ENCODE results near the gene CNTN1. TPM values are rescaled to one million over a fixed set of nuclear protein-coding genes. Genes with fewer than 3 reads are reported as not detected.
"Not testable (repeated sequence)": the region's sequence is repeated elsewhere in the genome, so short reads cannot be mapped to it uniquely, and the experiment has no call there.

Gene CNTN1
- total RNA-seq, 2 donors from 2014 or later = not detected

- Mint-ChIP-seq H3K36me3 (ENCODE audit: low read depth) (no peaks in the 10 kb centered on the region), H3K27me3 (no peaks in the 10 kb centered on the region), H3K27ac (no peak overlapping the region), H3K4me1 (no peaks in the 10 kb centered on the region), H3K4me3 (no peak overlapping the region)
- ATAC-seq (no peak), DNase-seq (no peak)
- H3K9me3 ChIP-seq (ENCODE audit: control insufficient read depth, low read length, poor library complexity, severe bottlenecking) = no peaks in the 10 kb centered on the region
These were observed 375.9 kb downstream of the CNTN1 start for GRCh38 chr12:41067941-41068645.

DNA sequence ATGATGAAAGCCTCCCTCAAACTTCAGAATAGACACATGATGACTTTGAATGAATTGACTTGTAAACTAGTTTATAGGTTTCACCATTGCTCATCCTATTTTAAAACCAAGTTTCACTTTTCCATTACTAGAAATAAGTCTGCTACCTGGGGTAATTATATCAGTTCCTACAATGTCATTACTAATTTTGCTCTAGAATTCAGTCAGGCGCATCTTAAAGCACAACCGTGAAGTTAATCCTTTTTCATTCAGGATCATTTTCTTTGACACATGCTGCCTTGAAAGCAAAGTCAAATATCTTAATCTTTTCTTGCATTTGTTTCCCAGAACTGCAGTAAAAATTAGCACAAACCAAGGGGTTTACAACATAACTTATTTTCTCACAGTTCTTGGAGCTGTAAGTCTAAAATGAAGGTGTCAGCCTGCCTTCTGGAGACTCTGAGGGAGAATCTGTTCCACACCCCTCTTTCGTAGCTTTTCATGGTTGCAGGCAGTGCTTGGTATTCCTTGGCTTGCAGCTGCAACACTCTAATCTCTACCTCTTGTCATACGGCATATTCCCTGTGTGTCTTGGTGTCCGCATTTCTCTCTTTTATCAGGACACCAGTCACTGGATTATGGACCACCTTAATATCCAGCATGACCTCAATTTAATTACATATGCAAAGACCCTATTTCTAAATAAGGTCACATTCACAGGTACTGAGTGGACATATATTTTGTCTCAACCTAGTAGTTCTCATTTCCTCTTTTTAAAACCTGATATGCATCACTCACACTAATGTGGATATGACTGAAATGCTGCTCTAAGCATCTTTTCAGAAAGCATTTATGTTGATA is 381.6 kb downstream of the CNTN1 start:
- Mint-ChIP-seq H3K4me1 (no peaks in the 10 kb centered on the region), H3K4me3 (no peak overlapping the region), H3K36me3 (ENCODE audit: low read depth) (no peaks in the 10 kb centered on the region), H3K27ac (no peak overlapping the region), H3K27me3 (no peaks in the 10 kb centered on the region)
- DNase-seq (no peak), ATAC-seq (no peak)
- H3K9me3 ChIP-seq (ENCODE audit: control insufficient read depth, low read length, poor library complexity, severe bottlenecking) = no peaks in the 10 kb centered on the region

GRCh38 chr12:41074473-41074769 is 382.2 kb downstream of the CNTN1 start:
- H3K9me3 ChIP-seq (ENCODE audit: control insufficient read depth, low read length, poor library complexity, severe bottlenecking) = no peaks in the 10 kb centered on the region
- H3K27me3 Mint-ChIP-seq = no peaks in the 10 kb centered on the region
- DNase-seq (no peak), ATAC-seq (no peak)
- no peak overlapping the region for H3K4me3 Mint-ChIP-seq
- no peaks in the 10 kb centered on the region for H3K4me1 Mint-ChIP-seq
- H3K36me3 Mint-ChIP-seq (ENCODE audit: low read depth) = no peaks in the 10 kb centered on the region
- no peak overlapping the region for H3K27ac Mint-ChIP-seq

DNA sequence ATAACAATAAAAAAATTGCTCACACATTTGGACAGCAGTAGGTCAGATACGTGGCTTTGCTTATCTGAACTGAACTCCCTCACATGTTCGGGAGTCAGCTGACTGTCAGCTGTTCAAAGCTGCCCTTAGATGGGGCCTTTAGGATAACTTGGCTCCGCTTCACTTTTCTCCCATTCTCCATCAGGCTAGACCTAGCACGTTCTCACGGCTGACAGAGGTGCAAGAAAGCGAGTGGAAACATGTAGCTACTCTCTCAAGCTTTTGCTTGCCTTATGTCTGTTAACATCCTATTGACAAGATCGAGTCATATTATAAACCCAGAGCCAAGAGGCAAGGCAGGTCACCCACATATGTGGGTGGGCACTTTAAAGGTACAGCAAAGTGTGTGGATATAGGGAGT is 383.9 kb downstream of the CNTN1 start:
- Mint-ChIP-seq H3K4me3 (no peak overlapping the region), H3K36me3 (ENCODE audit: low read depth) (no peaks in the 10 kb centered on the region), H3K27ac (no peak overlapping the region), H3K4me1 (no peaks in the 10 kb centered on the region), H3K27me3 (no peaks in the 10 kb centered on the region)
- ATAC-seq (no peak), DNase-seq (no peak)
- no peaks in the 10 kb centered on the region for H3K9me3 ChIP-seq (ENCODE audit: control insufficient read depth, low read length, poor library complexity, severe bottlenecking)

DNA sequence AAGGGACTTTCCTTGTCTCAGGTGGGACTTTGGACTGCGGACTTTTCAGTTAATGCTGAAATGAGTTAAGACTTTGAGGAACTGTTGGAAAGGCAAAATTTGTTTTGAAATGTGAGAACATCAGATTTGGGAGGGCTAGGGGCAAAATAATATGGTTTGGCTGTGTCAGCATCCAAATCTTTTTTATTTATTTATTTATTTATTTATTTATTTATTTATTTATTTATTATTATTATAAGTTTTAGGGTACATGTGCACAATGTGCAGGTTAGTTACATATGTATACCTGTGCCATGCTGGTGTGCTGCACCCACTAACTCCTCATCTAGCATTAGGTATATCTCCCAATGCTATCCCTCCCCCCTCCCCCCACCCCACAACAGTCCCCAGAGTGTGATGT is 389.0 kb downstream of the CNTN1 start:
- H3K27me3 Mint-ChIP-seq; H3K36me3 Mint-ChIP-seq (ENCODE audit: low read depth); H3K27ac Mint-ChIP-seq; H3K4me3 Mint-ChIP-seq; DNase-seq; ATAC-seq; H3K4me1 Mint-ChIP-seq; H3K9me3 ChIP-seq (ENCODE audit: control insufficient read depth, low read length, poor library complexity, severe bottlenecking): not testable (repeated sequence)

GRCh38 chr12:41089438-41089837 is 397.2 kb downstream of the CNTN1 start:
- Mint-ChIP-seq H3K36me3 (ENCODE audit: low read depth) (no peaks in the 10 kb centered on the region), H3K27ac (no peak overlapping the region), H3K4me3 (no peak overlapping the region), H3K4me1 (no peaks in the 10 kb centered on the region), H3K27me3 (no peaks in the 10 kb centered on the region)
- H3K9me3 ChIP-seq (ENCODE audit: control insufficient read depth, low read length, poor library complexity, severe bottlenecking) = no peaks in the 10 kb centered on the region
- DNase-seq (no peak), ATAC-seq (no peak)

GRCh38 chr12:41092115-41092514 is 399.9 kb downstream of the CNTN1 start:
- no peaks in the 10 kb centered on the region for H3K4me1 Mint-ChIP-seq
- no peaks in the 10 kb centered on the region for H3K27me3 Mint-ChIP-seq
- ATAC-seq (no peak), DNase-seq (no peak)
- no peaks in the 10 kb centered on the region for H3K9me3 ChIP-seq (ENCODE audit: control insufficient read depth, low read length, poor library complexity, severe bottlenecking)
- no peak overlapping the region for H3K27ac Mint-ChIP-seq
- no peaks in the 10 kb centered on the region for H3K36me3 Mint-ChIP-seq (ENCODE audit: low read depth)
- no peak overlapping the region for H3K4me3 Mint-ChIP-seq

DNA sequence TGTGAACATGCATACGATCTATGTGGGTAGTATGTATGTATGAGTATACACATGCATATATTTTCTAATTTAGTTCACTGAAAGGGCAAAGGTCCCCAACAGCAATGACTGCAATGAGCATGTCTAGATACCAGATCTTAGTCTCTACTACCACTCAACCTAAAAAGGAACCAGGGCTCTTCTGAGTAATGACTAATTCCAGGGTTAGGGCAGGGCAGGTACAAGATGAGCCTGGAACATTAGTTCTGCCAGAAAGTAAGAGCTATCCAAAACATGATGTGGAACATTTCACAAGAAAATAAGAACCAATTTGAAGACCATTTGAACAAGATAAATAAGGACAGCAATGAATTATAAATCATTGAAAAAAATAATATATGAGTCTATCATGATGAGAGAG is 404.6 kb downstream of the CNTN1 start:
- DNase-seq (no peak), ATAC-seq (no peak)
- no peak overlapping the region for H3K4me3 Mint-ChIP-seq
- no peaks in the 10 kb centered on the region for H3K27me3 Mint-ChIP-seq
- H3K27ac Mint-ChIP-seq = no peak overlapping the region
- H3K36me3 Mint-ChIP-seq (ENCODE audit: low read depth) = no peaks in the 10 kb centered on the region
- H3K9me3 ChIP-seq (ENCODE audit: control insufficient read depth, low read length, poor library complexity, severe bottlenecking) = no peaks in the 10 kb centered on the region
- no peaks in the 10 kb centered on the region for H3K4me1 Mint-ChIP-seq

DNA sequence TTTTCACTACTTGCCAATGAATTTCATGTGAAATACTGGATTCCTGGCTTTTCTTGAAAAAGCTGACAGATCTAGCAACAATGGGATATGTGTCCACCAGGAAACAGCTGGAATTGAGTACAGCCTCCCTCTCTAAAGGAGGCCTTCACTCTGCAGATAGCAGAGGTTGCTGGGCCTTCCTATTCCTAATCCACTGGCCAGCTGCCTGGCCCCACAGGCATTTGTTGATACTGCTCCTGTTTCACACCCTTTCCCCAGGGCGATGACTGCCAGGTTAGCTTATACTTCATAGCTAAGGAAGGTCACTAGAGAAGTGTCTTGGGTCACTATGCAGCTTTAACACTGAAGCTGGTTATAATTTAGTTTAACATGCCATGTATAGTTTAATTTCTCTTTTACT is 408.3 kb downstream of the CNTN1 start:
- Mint-ChIP-seq H3K27me3 (no peaks in the 10 kb centered on the region), H3K4me1 (no peaks in the 10 kb centered on the region), H3K27ac (no peak overlapping the region), H3K4me3 (no peak overlapping the region), H3K36me3 (ENCODE audit: low read depth) (no peaks in the 10 kb centered on the region)
- H3K9me3 ChIP-seq (ENCODE audit: control insufficient read depth, low read length, poor library complexity, severe bottlenecking) = no peaks in the 10 kb centered on the region
- no peak for ATAC-seq
- no peak for DNase-seq

DNA sequence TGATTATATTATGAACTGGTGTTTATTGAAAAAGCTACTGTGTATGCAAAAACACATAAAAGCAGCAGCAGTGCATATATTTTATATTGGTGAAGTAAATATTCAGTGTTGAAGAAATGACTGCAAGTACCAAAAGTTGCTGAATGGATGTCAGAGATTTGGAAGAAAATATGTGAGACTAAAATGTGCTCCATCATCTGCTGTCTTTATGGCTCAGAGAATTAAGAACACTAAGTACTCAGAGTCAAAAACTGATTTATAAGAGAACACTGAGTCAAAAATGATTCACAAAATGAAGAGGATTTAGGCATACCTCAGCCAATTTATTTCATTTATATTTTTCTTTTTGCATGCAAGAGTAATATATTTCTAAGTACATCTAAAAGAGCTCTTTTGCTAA is 409.6 kb downstream of the CNTN1 start:
- ATAC-seq (no peak), DNase-seq (no peak)
- Mint-ChIP-seq H3K4me1 (no peaks in the 10 kb centered on the region), H3K27ac (no peak overlapping the region), H3K36me3 (ENCODE audit: low read depth) (no peaks in the 10 kb centered on the region), H3K27me3 (no peaks in the 10 kb centered on the region), H3K4me3 (no peak overlapping the region)
- no peaks in the 10 kb centered on the region for H3K9me3 ChIP-seq (ENCODE audit: control insufficient read depth, low read length, poor library complexity, severe bottlenecking)

DNA sequence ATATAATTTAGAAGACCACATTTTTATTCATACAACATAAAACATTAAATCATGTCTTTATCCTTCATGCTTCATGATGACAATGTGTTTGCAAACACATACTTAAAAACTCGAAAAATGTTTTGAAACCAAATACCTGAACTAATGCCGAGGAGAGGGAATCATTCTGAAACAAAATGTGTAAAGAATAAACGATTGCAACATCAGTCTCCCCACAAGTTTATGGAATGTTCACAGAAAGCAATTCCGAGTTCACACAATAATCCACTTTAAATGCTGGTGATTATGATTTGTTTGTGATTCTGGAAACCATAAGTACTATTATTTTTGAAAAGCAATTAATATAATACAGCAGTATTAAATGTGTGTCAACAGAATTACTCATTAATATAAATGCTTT is 411.4 kb downstream of the CNTN1 start:
- no peaks in the 10 kb centered on the region for H3K36me3 Mint-ChIP-seq (ENCODE audit: low read depth)
- no peak overlapping the region for H3K4me3 Mint-ChIP-seq
- no peaks in the 10 kb centered on the region for H3K27me3 Mint-ChIP-seq
- DNase-seq (no peak), ATAC-seq (no peak)
- H3K4me1 Mint-ChIP-seq = no peaks in the 10 kb centered on the region
- no peaks in the 10 kb centered on the region for H3K9me3 ChIP-seq (ENCODE audit: control insufficient read depth, low read length, poor library complexity, severe bottlenecking)
- H3K27ac Mint-ChIP-seq = no peak overlapping the region

GRCh38 chr12:41106315-41106714 is 414.1 kb downstream of the CNTN1 start:
- Mint-ChIP-seq H3K4me1 (no peaks in the 10 kb centered on the region), H3K27ac (no peak overlapping the region), H3K4me3 (no peak overlapping the region), H3K27me3 (no peaks in the 10 kb centered on the region), H3K36me3 (ENCODE audit: low read depth) (no peaks in the 10 kb centered on the region)
- no peaks in the 10 kb centered on the region for H3K9me3 ChIP-seq (ENCODE audit: control insufficient read depth, low read length, poor library complexity, severe bottlenecking)
- no peak for DNase-seq
- no peak for ATAC-seq

- H3K36me3 Mint-ChIP-seq (ENCODE audit: low read depth) = no peaks in the 10 kb centered on the region
- DNase-seq (no peak), ATAC-seq (no peak)
- H3K27ac Mint-ChIP-seq = no peak overlapping the region
- no peaks in the 10 kb centered on the region for H3K4me1 Mint-ChIP-seq
- H3K4me3 Mint-ChIP-seq = no peak overlapping the region
- H3K27me3 Mint-ChIP-seq = no peaks in the 10 kb centered on the region
- no peaks in the 10 kb centered on the region for H3K9me3 ChIP-seq (ENCODE audit: control insufficient read depth, low read length, poor library complexity, severe bottlenecking)
These were observed 415.8 kb downstream of the CNTN1 start for GRCh38 chr12:41108032-41108431.

GRCh38 chr12:41112903-41113302 is 420.7 kb downstream of the CNTN1 start:
- Mint-ChIP-seq H3K36me3 (ENCODE audit: low read depth) (no peaks in the 10 kb centered on the region), H3K27ac (no peak overlapping the region), H3K4me3 (no peak overlapping the region), H3K27me3 (no peaks in the 10 kb centered on the region), H3K4me1 (no peaks in the 10 kb centered on the region)
- no peak for DNase-seq
- ATAC-seq = no peak
- H3K9me3 ChIP-seq (ENCODE audit: control insufficient read depth, low read length, poor library complexity, severe bottlenecking) = no peaks in the 10 kb centered on the region
